ENCODE results near the gene TMEM80.

The TMEM80 gene

DNA sequence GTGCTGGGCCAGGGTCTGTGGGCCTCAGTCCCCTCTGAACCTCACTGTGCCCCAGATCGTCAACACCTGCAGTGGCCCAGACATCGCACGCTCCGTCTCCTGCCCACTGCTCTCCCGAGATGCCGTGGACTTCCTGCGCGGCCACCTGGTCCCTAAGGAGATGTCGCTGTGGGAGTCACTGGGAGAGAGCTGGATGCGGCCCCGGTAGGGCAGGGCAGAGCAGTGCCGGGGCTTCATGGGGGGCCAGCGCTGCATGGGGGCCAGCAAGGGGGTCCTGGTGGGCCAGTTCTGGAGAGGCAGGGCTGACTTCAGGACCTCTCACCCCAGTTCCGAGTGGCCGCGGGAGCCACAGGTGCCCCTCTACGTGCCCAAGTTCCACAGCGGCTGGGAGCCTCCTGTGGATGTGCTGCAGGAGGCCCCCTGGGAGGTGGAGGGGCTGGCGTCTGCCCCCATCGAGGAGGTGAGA, 26.8 kb downstream of the TMEM80 start:
- no peak overlapping the region for H4K8ac ChIP-seq (ENCODE audit: low read depth, low read length)
- H2BK12ac ChIP-seq (ENCODE audit: low read length): peak overlapping the region; percentile 84
- no peaks in the 10 kb centered on the region for H3K36me3 ChIP-seq (replicated peaks in 1 of 2; ENCODE audit: control insufficient read depth in 2 of 2, insufficient read depth in 2 of 2, low read length in 2 of 2)
- no peak overlapping the region for H3K9ac ChIP-seq (ENCODE audit: low read depth, low read length, poor library complexity)
- no CpG with 5 or more reads among the region's 20 CpGs for WGBS, 2 donors (ENCODE audit: extremely low coverage in 2 of 2, insufficient read length in 2 of 2, insufficient replicate concordance in 1 of 2)
- H4K91ac ChIP-seq (ENCODE audit: low read depth, low read length, poor library complexity): peak overlapping the region; percentile 30
- DNase-seq (ENCODE audit: low spot score): no peak
- H3K4me3 ChIP-seq (ENCODE audit: low read length in 2 of 2): no peak overlapping the region
- no peaks in the 10 kb centered on the region for H3K79me1 ChIP-seq (ENCODE audit: low read depth, low read length)
- H2BK15ac ChIP-seq (ENCODE audit: low read length): peak overlapping the region; percentile 37
- peaks cover 6 to 76% (median 50%) of the 10 kb centered on the region in 3 experiments for H3K27me3 ChIP-seq (ENCODE audit: control insufficient read depth in 3 of 3, insufficient read depth in 3 of 3, low read depth in 1 of 3, low read length in 3 of 3)
- H2AFZ ChIP-seq (ENCODE audit: low read length): no peak overlapping the region
- peaks cover 3 to 11% of the 10 kb centered on the region in 2 donors for H3K4me1 ChIP-seq (ENCODE audit: control insufficient read depth in 2 of 2, insufficient read depth in 1 of 2, low read depth in 1 of 2, low read length in 2 of 2)
- H3K27ac ChIP-seq (replicated peaks; ENCODE audit: low read length): no peak overlapping the region
- H3K18ac ChIP-seq (ENCODE audit: low read length): peak overlapping the region; percentile 83
- H3K23ac ChIP-seq (ENCODE audit: low read depth, low read length, poor library complexity): peak overlapping the region; percentile 65
- no peak overlapping the region for H3K4me2 ChIP-seq (ENCODE audit: insufficient read depth, low read length, poor library complexity, severe bottlenecking)
- H2AK5ac ChIP-seq (ENCODE audit: low read depth, low read length): peak overlapping the region; percentile 97
- H3K4ac ChIP-seq (ENCODE audit: low read length): peak overlapping the region; percentile 53
- no peaks in the 10 kb centered on the region for H3K9me3 ChIP-seq (replicated peaks in 1 of 2; ENCODE audit: control insufficient read depth in 2 of 2, insufficient read depth in 1 of 2, low read depth in 1 of 2, low read length in 2 of 2)
- H3K14ac ChIP-seq (ENCODE audit: low read length): peak overlapping the region; percentile 38
- no peak overlapping the region for H2BK120ac ChIP-seq (ENCODE audit: low read depth, low read length)
- no peak overlapping the region for H2BK5ac ChIP-seq (ENCODE audit: low read length)

GRCh38 chr11:723120-723883, 27.7 kb downstream of the TMEM80 start:
- no peak overlapping the region for H3K9ac ChIP-seq (ENCODE audit: low read depth, low read length, poor library complexity)
- H2AK5ac ChIP-seq (ENCODE audit: low read depth, low read length): no peak overlapping the region
- H2BK5ac ChIP-seq (ENCODE audit: low read length): no peak overlapping the region
- no peak overlapping the region for H3K4me2 ChIP-seq (ENCODE audit: insufficient read depth, low read length, poor library complexity, severe bottlenecking)
- no peaks in the 10 kb centered on the region for H3K9me3 ChIP-seq (replicated peaks in 1 of 2; ENCODE audit: control insufficient read depth in 2 of 2, insufficient read depth in 1 of 2, low read depth in 1 of 2, low read length in 2 of 2)
- peaks cover 6 to 14% of the 10 kb centered on the region in 2 donors for H3K4me1 ChIP-seq (ENCODE audit: control insufficient read depth in 2 of 2, insufficient read depth in 1 of 2, low read depth in 1 of 2, low read length in 2 of 2)
- H3K27me3 ChIP-seq (ENCODE audit: control insufficient read depth in 3 of 3, insufficient read depth in 3 of 3, low read depth in 1 of 3, low read length in 3 of 3): peaks cover 6 to 82% (median 55%) of the 10 kb centered on the region in 3 experiments
- no peak for DNase-seq (ENCODE audit: low spot score)
- H3K79me1 ChIP-seq (ENCODE audit: low read depth, low read length): no peaks in the 10 kb centered on the region
- H3K36me3 ChIP-seq (replicated peaks in 1 of 2; ENCODE audit: control insufficient read depth in 2 of 2, insufficient read depth in 2 of 2, low read length in 2 of 2): no peaks in the 10 kb centered on the region
- H3K18ac ChIP-seq (ENCODE audit: low read length): no peak overlapping the region
- H4K8ac ChIP-seq (ENCODE audit: low read depth, low read length): no peak overlapping the region
- H2AFZ ChIP-seq (ENCODE audit: low read length): no peak overlapping the region
- peak overlapping the region; percentile 69 for H2BK15ac ChIP-seq (ENCODE audit: low read length)
- H4K91ac ChIP-seq (ENCODE audit: low read depth, low read length, poor library complexity): no peak overlapping the region
- no peak overlapping the region for H2BK120ac ChIP-seq (ENCODE audit: low read depth, low read length)
- no peak overlapping the region for H3K4ac ChIP-seq (ENCODE audit: low read length)
- no peak overlapping the region for H3K4me3 ChIP-seq (ENCODE audit: low read length in 2 of 2)
- H2BK12ac ChIP-seq (ENCODE audit: low read length): no peak overlapping the region
- no peak overlapping the region for H3K14ac ChIP-seq (ENCODE audit: low read length)
- no CpG with 5 or more reads among the region's 8 CpGs for WGBS, 2 donors (ENCODE audit: extremely low coverage in 2 of 2, insufficient read length in 2 of 2, insufficient replicate concordance in 1 of 2)
- H3K23ac ChIP-seq (ENCODE audit: low read depth, low read length, poor library complexity): no peak overlapping the region
- no peak overlapping the region for H3K27ac ChIP-seq (replicated peaks; ENCODE audit: low read length)

- H4K91ac ChIP-seq (ENCODE audit: low read depth, low read length, poor library complexity): no peak overlapping the region
- H3K14ac ChIP-seq (ENCODE audit: low read length): no peak overlapping the region
- H3K4me2 ChIP-seq (ENCODE audit: insufficient read depth, low read length, poor library complexity, severe bottlenecking): no peak overlapping the region
- no peak overlapping the region for H2AFZ ChIP-seq (ENCODE audit: low read length)
- peak overlapping the region in 1 of 2 donors; percentile 31 for H3K4me3 ChIP-seq (ENCODE audit: low read length in 2 of 2)
- peak overlapping the region; percentile 69 for H2BK15ac ChIP-seq (ENCODE audit: low read length)
- H3K27me3 ChIP-seq (ENCODE audit: control insufficient read depth in 3 of 3, insufficient read depth in 3 of 3, low read depth in 1 of 3, low read length in 3 of 3): peaks cover 6 to 81% (median 54%) of the 10 kb centered on the region in 3 experiments
- H3K9ac ChIP-seq (ENCODE audit: low read depth, low read length, poor library complexity): no peak overlapping the region
- H3K79me1 ChIP-seq (ENCODE audit: low read depth, low read length): no peaks in the 10 kb centered on the region
- H3K4ac ChIP-seq (ENCODE audit: low read length): no peak overlapping the region
- H2BK120ac ChIP-seq (ENCODE audit: low read depth, low read length): peak overlapping the region; percentile 67
- H3K27ac ChIP-seq (replicated peaks; ENCODE audit: low read length): no peak overlapping the region
- peak overlapping the region; percentile 64 for H3K18ac ChIP-seq (ENCODE audit: low read length)
- peaks cover 7 to 14% of the 10 kb centered on the region in 2 donors for H3K4me1 ChIP-seq (ENCODE audit: control insufficient read depth in 2 of 2, insufficient read depth in 1 of 2, low read depth in 1 of 2, low read length in 2 of 2)
- no CpG with 5 or more reads among the region's 19 CpGs for WGBS, 2 donors (ENCODE audit: extremely low coverage in 2 of 2, insufficient read length in 2 of 2, insufficient replicate concordance in 1 of 2)
- no peaks in the 10 kb centered on the region for H3K36me3 ChIP-seq (replicated peaks in 1 of 2; ENCODE audit: control insufficient read depth in 2 of 2, insufficient read depth in 2 of 2, low read length in 2 of 2)
- H2AK5ac ChIP-seq (ENCODE audit: low read depth, low read length): peak overlapping the region; percentile 93
- peak overlapping the region; percentile 17 for H4K8ac ChIP-seq (ENCODE audit: low read depth, low read length)
- H3K9me3 ChIP-seq (replicated peaks in 1 of 2; ENCODE audit: control insufficient read depth in 2 of 2, insufficient read depth in 1 of 2, low read depth in 1 of 2, low read length in 2 of 2): no peaks in the 10 kb centered on the region
- peak overlapping the region; percentile 60 for H2BK5ac ChIP-seq (ENCODE audit: low read length)
- DNase-seq (ENCODE audit: low spot score): no peak
- peak overlapping the region; percentile 44 for H3K23ac ChIP-seq (ENCODE audit: low read depth, low read length, poor library complexity)
- peak overlapping the region; percentile 94 for H2BK12ac ChIP-seq (ENCODE audit: low read length)
Measured at GRCh38 chr11:724049-724777, 28.6 kb downstream of the TMEM80 start.
